NCI-H82 (cell line): Measurements from ENCODE around the gene SLCO3A1.

Experiments
- DNase-seq: peaks from one replicate; lab custom pipeline; 2025; lab: John Stamatoyannopoulos, UW

SLCO3A1 gene

DNA sequence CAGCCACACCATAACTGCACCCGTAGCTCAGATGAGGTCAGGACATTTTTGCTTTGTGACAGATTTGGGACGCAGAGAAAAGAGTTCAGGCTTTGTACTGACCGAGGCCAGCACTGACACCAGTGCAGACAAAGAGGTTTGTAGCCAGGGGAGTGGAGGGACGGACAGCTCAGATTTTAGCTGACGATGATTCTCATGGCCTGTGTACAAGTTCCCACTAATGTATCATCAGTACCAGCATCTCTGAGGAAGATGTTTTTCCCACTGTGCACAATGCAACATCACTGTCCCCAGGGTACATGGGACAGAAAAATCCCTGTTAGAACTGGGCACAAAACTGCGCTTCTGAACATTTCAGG is 112.7 kb downstream of the SLCO3A1 start:
- DNase-seq = no peak

DNA sequence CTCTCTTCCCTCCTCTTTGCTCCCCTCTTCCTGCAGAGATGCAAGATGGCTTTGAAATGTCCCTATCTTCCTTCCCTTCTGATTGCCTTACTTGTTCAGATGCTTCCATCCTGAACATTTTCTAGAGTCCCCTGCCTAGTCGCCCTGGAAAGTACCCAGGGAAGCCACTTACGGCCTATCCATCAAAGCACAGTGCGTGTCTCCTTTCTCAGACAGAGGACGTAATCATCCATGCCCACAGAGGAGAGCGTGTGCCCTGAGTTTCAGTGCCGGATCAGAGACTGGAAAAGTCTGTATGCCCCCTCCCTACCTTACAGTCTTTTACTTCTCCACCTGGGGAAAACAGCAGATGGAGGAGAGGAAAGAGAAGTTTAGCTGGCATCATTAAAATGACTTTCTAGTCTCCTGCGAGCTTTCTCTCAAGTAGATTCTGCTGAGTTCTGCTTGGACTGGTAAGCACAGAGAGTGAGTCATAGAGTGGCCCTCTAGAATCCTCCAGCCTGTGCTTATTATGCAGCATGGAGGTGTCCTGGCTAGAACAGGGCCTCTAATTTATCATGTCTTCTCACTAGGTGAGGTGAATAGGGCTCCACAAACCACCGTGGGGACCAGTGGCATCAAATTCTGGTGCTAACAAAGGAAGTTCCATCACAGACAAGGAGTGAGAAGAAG is 114.6 kb downstream of the SLCO3A1 start:
- DNase-seq = no peak

DNA sequence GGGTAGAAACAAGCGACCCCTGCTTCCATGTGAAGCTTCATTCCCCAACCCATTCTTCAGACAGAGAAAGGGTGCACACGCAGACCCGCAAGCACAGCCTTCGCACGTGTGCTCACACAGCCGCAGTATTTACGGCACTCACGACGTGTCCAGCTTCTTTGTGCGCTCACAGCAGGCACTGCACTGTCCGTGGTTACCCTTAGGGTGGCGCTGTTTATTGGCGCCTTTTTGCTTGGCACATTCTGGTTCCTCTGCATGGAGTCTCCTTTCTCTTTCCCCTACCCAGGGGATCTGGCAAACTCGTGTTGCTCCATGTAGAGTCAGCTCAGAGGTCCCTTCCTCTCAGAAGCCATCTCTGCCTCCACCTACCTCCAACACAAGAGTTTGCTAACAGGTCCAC is 115.1 kb downstream of the SLCO3A1 start:
- DNase-seq = no peak

DNA sequence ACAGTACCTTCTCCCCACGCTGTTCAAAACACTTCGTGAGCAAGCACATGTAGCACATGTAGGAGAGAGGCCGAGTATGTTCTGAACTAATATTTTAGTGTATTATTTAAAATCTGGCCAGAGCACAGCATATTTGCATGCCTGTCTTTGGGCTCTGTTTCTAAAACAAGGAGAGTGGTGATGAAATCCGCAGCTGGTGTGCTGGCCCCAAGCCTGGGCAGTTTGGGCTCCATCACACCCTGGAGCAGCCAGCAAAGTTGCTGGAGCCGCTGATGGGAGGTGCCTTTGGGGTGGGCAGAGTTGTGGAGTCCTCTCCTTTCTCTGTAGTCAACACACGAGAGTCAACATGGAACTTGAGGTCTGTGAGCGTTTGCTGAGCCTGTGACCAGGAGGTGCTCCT is 116.6 kb downstream of the SLCO3A1 start:
- DNase-seq = no peak

DNA sequence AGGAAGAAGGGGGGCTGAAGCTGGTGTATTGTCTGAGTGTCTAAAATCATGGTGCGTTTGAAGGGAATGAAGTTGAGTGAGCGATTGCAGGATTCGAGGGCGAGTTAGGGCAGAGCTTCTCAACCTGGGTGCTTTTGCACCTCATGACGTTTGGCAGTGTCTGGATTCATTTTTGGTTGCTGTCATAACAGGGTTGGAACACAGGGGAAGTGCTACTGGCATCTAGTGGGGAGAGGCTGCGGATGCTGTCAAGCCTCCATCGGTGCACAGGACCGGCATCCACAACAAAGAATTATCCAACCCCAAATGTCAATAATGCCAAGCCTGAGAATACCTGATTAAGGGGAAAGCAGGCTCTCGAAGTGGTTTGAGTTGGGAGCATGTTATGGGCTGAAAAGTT is 120.0 kb downstream of the SLCO3A1 start:
- DNase-seq = no peak

DNA sequence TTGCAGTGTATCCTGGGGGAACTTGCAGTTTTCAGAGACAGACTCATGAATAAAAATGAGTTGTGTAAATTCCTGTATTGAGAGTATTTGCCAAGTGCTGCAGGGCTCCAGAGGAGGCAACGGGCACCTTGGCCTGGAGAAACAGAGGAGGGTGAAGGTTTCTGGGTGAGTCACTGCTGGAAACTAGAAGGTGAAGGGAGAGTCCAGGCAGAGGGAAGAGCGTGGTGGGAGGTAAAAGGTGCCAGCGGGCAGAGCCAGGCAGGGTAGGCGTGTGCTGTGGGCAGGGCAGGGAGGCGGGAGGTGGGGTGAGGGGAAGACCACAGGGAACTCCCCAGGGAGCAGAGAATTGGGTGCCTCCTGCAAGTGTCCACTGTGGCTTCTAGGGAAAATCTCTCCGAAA is 120.8 kb downstream of the SLCO3A1 start:
- DNase-seq = no peak

DNA sequence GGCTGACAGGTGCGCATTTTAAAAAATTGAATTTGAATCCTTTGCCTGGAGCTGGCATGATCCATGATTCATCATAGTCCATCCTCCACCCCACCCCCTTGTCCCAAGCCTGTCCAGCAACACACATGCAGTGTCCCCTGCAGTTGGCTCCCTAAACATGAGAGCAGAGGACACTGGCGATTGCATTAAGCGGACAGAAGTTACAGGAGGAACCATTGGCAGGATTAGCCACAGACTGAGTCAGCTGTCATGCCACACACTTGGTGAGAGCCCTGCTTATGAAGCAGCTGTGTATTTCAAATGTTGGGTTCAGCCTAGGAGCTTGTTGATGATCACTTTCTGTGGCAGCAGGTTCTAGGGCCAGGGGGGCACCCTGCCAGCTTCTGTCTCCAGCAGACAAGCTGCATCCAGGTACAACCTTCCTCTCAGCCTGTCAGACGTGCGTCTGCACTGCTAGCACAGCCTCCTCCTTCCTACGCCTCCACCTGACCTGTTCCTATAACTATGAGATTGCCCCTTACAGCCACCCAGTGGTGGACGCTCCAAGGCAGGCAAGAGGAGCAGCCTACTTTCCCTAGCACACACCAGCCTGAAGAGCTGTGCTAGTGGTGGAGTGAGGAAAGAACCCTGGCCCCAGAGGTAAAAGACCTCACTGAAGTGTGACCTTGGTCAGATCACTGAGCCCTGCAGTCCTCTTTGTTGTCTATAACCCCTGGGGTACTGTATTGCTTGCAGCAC is 121.9 kb downstream of the SLCO3A1 start:
- DNase-seq = no peak

DNA sequence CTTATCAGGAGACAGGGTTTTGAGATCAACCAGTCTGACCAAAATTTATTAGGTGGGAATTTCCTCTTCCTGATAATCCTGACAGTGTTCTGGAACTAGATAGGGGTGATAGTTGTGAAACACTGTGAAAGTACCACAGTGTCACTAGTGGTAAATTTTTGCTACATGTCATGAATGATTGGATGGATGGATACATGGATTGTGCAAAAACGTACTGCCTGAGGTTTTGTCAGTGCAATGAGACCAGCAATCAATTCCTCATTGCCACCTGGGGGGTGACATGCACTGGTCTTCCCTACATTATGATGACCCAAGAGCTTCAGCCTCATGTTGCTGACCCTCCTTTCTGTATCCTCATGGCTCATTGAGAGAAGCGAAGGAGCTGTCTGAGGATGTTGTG is 123.5 kb downstream of the SLCO3A1 start:
- no peak for DNase-seq

DNA sequence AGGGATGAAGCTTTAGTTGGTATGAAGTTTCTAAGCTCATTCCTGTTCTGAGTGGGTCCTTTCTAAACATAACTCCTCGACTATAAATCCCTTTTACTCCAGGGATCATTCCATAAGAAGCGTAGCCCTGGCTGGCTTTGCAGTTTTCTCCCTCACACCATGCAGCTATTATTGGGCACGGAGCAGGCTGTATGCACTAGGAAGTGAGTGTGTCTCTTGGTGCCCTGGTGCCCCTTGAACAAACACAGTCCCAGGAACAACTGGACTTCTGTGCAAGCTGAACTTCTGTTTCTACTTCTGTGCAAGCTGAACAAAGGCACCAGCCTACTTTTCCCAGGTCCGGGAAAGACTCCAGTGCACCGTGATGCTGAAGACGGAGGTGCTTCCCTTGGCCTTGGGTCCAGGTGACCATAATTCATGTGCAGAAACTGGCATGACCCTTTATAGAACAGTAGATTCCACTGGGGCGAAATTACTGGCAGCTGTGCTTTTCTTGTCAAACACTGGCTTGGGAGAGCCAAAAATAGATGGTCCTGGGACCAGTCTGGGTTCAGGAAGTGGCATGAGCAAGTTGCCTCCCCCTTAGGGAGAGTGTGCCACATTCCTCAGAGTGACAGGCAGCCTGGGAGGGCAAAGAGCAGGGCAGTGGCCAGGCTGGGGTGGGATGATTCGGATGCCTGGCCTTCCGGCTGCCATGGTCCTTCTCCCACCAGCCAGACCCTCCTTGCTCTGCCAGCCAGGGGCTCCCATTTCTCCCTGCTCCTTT is 127.2 kb downstream of the SLCO3A1 start:
- DNase-seq = no peak

DNA sequence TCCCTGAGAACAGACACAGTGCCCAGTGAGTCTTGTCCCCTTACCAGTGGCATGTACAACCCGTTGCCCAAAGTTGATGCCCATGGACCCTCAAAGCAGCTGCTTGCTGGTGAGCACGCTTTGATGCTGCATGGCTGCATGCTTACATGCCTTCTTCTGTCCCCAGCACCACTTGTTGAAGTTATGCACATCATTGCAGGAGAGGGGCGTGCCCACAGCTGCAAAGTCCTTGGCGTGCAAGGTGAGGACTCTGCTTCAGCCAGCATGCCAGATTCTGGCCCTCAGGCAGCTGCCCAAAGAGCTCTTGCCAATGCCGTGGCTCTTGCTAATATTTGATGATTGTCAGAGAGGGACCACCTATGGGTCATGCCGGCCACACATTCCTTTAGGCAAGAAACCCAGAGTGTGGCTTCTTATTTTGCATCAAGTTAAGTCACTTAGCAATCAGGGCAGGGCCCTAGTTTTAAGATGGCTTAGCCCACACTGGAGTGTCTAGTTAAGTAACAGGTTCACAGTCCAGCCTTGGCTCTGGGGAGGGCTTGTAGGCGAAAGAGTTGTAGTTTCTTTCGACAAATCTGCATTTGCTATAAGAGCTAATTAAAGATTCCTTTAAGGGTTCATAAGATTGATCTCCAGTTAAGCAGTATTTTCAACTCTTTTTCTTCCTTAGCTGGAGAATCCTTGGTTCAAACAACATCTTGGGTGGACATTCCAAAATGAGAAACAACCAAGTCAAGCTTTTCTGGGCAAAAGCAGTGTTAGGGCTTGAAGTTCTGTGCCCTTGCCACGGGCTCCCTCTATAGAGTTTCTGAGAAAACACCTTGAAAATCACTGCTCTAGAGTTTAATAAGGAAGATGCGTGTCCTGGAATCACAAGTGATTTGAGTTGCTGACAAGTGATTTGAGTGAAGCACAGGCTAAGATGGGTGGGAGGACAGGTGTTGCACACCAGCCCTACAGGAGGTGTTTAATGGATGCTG is 128.6 kb downstream of the SLCO3A1 start:
- no peak for DNase-seq

DNA sequence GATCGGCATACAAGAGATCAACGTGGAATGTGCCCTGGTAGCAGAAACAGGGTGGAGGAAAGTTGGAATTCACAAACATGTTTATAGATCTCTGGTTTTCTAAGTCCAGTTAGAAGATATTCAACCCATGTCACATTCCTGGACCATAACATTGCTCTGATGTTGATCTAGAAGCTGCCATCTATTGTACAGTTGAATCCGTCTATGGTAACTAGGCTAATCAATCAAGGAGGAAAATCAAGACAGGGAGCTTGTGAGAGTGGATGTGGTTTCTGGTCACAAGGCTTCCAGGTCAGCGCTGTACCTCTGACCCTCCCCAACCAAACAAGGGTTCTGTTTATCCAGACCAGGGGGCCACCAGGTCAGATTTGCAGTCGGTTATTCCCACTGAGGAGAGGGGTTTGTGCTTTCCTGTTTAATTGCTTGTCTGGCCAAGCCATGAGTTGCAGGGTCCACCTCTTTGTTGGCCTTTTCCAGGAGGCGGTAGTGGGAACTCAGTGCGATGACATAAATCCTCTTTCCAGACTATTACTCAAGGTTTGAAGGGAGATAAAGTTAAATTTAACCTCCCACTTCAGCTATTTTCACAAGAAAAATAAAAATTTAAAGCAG is 130.3 kb downstream of the SLCO3A1 start:
- no peak for DNase-seq

DNA sequence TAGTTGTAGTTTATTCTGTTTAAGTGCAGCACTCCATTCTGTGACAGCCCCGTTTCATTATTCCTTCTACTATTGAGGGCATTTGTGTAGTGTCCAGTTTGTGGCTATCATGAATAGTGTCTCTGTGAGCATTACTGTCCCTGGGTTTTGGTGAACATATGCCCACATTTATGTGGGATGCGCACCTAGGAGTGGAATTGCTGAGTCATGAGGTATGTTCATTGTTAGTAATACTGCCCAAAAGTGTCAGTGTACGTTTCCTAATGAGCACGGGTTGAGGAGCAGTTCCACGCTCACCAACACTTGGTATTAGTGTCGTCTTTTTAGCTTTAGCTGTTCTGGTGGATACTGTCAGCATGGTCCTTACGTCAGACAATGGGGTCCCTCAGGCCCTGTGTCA is 131.8 kb downstream of the SLCO3A1 start:
- DNase-seq = no peak

DNA sequence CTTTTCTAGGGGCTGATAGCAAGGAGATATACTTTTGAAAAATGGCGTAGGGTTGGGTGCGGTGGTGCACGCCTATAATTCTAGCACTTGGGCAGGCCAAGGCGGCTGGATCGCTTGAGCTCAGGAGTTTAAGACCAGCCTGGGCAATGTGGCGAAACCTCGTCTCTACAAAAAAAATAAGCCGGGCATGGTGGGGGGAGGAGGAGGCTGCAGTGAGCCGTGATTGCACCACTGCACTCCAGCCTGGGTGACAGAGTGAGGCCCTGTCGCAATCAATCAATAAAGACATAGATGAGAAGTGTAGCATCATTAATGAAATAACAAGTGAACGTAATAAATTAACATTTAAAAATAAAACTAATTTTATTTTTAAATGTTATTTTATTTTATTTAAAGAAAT is 134.6 kb downstream of the SLCO3A1 start:
- DNase-seq = no peak

DNA sequence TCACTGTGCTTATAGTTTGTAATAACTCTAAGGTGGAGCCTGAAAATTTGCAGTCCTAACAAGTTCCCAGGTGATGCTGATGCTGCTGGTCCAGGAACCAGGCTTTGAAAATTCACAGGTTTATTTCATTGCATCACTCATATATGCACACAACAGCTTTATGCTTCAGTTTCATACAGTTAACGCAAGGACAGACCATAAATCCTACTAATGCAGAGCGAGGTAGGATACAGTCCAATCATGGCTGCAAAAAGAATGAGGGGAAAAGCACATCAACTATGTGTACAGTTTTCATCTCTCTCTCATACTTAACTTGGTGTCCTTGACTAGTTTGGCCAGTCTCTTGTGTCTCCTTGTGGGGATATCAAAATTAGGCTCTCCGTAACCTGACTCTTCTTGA is 135.1 kb downstream of the SLCO3A1 start:
- no peak for DNase-seq

DNA sequence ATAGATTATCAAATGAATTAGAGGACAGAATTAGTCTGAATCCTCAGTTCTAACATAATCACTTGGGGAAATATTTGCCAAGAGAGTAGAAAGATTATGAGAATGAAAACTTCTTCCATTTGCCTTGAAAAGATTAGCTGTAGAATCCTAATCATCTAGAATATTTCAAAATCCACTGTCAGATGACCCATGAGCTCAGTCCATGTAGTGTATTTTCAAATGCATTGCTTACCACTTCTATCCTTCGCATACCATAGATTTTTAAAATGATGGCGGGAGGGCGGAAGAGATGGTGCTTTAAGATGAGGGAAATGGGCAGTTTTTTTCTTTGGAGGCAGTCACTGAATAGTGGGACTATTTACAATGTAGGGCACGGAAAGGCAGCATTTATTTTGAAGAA is 136.3 kb downstream of the SLCO3A1 start:
- DNase-seq = no peak

DNA sequence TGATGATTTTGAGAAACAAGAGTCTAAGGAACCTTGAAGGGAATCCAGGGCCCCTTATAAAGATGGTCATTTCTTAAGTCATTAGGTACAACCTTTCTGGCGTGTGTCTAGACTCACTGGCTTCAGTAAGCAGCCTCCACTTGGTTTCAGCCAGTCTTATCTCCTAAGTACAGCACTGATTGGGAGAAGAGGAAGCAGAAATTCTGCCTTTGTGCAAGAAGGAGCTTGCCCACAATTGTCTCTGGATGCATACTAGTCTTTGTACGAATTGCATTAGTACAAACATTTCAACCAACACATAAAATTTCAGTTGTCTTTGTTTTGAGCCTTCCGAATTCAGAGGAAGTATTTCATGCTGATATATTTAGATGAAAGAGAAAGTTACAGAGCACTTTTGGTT is 139.4 kb downstream of the SLCO3A1 start:
- no peak for DNase-seq

DNA sequence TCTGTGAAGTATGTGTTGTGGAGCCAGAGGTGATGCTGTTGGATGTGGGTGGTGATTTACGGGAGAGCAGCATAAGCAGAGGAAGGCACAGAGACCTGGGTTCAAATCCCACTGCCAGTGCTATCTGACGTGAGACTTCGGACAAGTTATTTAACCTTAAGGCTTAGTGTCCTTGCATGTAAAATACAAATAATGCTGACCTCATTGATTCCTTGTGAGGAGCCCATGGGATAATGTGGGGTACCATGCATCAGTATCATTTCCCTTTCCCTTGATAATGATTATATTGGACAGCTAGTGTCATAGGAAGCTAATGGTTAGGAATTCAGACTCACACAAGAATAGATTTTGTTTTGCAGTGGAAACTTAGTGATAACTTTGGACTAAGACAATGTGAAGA is 141.6 kb downstream of the SLCO3A1 start:
- DNase-seq = no peak

DNA sequence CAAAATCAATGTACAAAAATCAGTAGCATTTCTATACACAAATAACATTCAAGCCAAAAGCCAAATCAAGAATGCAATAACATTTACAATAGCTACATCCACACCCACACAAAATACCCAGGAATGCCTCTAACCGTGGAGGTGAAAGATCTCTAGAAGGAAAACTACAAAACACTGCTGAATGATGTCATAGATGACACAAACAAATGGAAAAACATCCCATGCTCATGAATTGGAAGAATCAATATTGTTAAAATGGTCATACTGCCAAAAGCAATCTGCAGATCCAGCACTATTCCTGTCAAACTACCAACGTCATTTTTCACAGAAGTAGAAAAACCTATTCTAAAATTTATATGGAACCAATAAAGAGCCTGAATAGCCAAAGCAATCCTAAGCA is 143.7 kb downstream of the SLCO3A1 start:
- no peak for DNase-seq

DNA sequence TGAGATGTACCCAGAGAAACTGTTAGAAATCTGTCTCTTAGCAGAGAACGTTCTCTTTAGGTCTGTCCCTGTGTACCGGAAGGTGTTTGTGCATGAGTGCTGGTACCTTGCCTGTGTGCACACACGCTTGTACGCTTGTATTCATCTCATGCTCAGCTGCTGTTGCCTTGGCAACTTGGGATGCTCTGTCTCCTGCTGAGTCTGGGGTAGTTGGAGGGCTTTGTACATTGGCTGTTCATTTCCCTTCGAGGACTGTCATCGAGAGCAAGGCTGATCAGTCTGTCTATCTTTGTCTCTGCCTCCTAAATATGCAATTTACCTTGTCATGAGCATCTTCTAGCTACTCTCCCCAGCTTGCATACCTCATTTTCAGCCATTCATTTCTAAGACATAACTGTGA is 147.2 kb downstream of the SLCO3A1 start:
- DNase-seq = no peak

DNA sequence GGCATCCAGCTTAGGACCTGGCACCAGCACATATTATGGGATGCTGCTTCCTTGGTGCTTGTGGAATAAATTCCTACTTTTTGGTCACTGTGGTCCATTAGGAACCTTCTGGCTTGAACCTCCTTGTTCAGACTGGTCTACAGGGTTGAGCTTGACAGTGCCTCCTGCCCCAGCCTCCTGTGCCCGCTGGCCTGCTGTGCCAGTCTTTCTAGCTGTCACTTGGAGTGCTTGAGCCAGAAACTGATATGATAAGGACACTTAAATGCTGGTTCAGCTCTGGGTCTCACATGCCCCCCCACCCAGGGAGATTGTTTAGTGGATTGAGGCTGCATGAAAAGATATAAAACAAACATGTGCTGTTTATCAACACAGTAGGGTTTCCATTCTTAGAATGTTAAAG is 147.8 kb downstream of the SLCO3A1 start:
- no peak for DNase-seq

DNA sequence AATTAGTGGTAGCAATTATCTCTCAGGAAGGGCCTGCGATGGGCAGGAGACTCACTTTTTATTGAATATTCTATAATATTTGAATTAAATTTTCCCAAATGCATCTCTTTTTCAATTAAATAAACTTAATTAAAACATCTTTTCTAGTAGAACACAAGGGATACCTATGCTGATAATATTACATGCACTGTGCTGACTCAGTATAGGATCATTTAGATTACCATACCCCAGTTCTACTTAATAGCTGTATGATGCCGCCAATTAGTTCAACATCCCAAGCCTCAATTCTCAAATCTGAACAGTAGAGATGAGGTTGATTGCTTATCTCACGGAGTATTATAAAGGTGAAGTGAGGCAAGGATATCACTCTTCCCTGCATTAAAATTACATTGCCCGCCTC is 149.2 kb downstream of the SLCO3A1 start:
- DNase-seq = no peak
